SK-N-SH (cell line): ENCODE measurements around the gene TENT5A. TPM values are rescaled to one million over a fixed set of nuclear protein-coding genes. Genes with fewer than 3 reads are reported as not detected.
"Not testable (repeated sequence)": the region's sequence is repeated elsewhere in the genome, so short reads cannot be mapped to it uniquely, and the experiment has no call there.

Experiments
- CTCF ChIA-PET: fragments of 300-600, 350-600 bp; formaldehyde crosslinking; extraction: SDS; loops from one replicate; lab custom pipeline; 2021; lab: Yijun Ruan, JAX
- POLR2A ChIA-PET: fragments of 350-600 bp; sonication (Branson Sonifier 250); formaldehyde crosslinking; extraction: SDS; loops from one replicate; lab custom pipeline; 2020; ENCODE audit warnings: antibody characterized with exemption, inconsistent platforms; lab: Yijun Ruan, JAX
- DNase-seq: peaks from one replicate; pipeline ENCODE4 v3.0.0; 2012
- H2AFZ ChIP-seq: fragments of 200-600 bp; sonication (generic); 2 replicates; pipeline ENCODE4 v1.8.1; 2016; ENCODE audit warnings: antibody characterized with exemption, mild to moderate bottlenecking, low read depth
- H3F3A ChIP-seq: fragments of 200-600 bp; sonication (generic); replicated peaks from 2 replicates; pipeline ENCODE3; 2016; ENCODE audit warnings: antibody characterized with exemption, mild to moderate bottlenecking; ENCODE audit not compliant: insufficient read depth
- H3K27ac ChIP-seq, 2 experiments: fragments of 200-500 bp in 1 of 2; fragments of 200-600 bp in 1 of 2; sonication (Bioruptor generic) in 1 of 2; sonication (generic), shearing (Covaris generic) in 1 of 2; 2 replicates each; pipeline versions ENCODE4 v1.5.1 to v1.6.1; 2014 to 2016; ENCODE audit warnings: low read depth in 2 of 2, inconsistent platforms in 1 of 2, low read length in 1 of 2, mild to moderate bottlenecking in 1 of 2, mixed read lengths in 1 of 2
- H3K27me3 ChIP-seq: fragments of 200-600 bp; sonication (generic), shearing (Covaris generic); 2 replicates; pipeline ENCODE4 v1.6.1; 2016; ENCODE audit warnings: mixed run types; ENCODE audit not compliant: insufficient read depth
- H3K36me3 ChIP-seq, 2 experiments: fragments of 200-500 bp in 1 of 2; fragments of 200-600 bp in 1 of 2; sonication (Bioruptor generic) in 1 of 2; sonication (generic) in 1 of 2; replicated peaks in 1 of 2; 2 replicates each; pipeline versions ENCODE3 to v1.5.1; 2014 to 2016; ENCODE audit warnings: low read length in 1 of 2, mild to moderate bottlenecking in 1 of 2; ENCODE audit not compliant: insufficient read depth in 2 of 2, control insufficient read depth in 1 of 2
- H3K4me1 ChIP-seq, 2 experiments: fragments of 200-500 bp in 1 of 2; fragments of 200-600 bp in 1 of 2; sonication (Bioruptor generic) in 1 of 2; sonication (generic), shearing (Covaris generic) in 1 of 2; 2 replicates each; pipeline versions ENCODE4 v1.5.1 to v1.6.1; 2014 to 2016; ENCODE audit warnings: low read depth in 1 of 2, low read length in 1 of 2, mixed run types in 1 of 2; ENCODE audit not compliant: insufficient read depth in 2 of 2, control insufficient read depth in 1 of 2
- H3K4me2 ChIP-seq: fragments of 200-600 bp; sonication (generic), shearing (Covaris generic); 2 replicates; pipeline ENCODE4 v1.6.1; 2017; ENCODE audit warnings: mixed run types
- H3K4me3 ChIP-seq, 2 experiments: fragments of 200-500 bp in 1 of 2; fragments of 200-600 bp in 1 of 2; sonication (Bioruptor generic) in 1 of 2; sonication (generic), shearing (Covaris generic) in 1 of 2; 2 replicates each; pipeline versions ENCODE4 v1.5.1 to v1.8.1; 2014 to 2016; ENCODE audit warnings: low read depth in 2 of 2, inconsistent platforms in 1 of 2, low read length in 1 of 2, mild to moderate bottlenecking in 1 of 2, mixed read lengths in 1 of 2, moderate library complexity in 1 of 2
- H3K79me2 ChIP-seq: fragments of 200-600 bp; sonication (generic); 2 replicates; pipeline ENCODE4 v1.8.1; 2017; ENCODE audit warnings: mild to moderate bottlenecking; ENCODE audit not compliant: insufficient read depth
- H3K9ac ChIP-seq: fragments of 200-600 bp; sonication (generic); 2 replicates; pipeline ENCODE4 v1.6.1; 2017; ENCODE audit warnings: mixed run types
- H3K9me2 ChIP-seq: fragments of 200-600 bp; sonication (generic); 2 replicates; pipeline ENCODE4 v1.6.1; 2017; ENCODE audit warnings: mixed run types
- H3K9me3 ChIP-seq: fragments of 200-600 bp; sonication (generic); 2 replicates; pipeline ENCODE4 v1.6.1; 2017; ENCODE audit warnings: mixed run types, mild to moderate bottlenecking, moderate library complexity
- H4K20me1 ChIP-seq: fragments of 200-600 bp; sonication (generic); 2 replicates; pipeline ENCODE4 v1.6.1; 2017; ENCODE audit warnings: mild to moderate bottlenecking, mixed run types; ENCODE audit not compliant: insufficient read depth
- CHD2 ChIP-seq: fragments of 150-350 bp; IDR thresholded peaks from 2 replicates; pipeline ENCODE4 v1.6.1; 2018; ENCODE audit warnings: low read length; ENCODE audit not compliant: partially characterized antibody
- CTCF ChIP-seq: fragments of 200-600 bp; sonication (generic); IDR thresholded peaks from 2 replicates; pipeline ENCODE4 v1.6.1; 2017; ENCODE audit warnings: antibody characterized with exemption, mild to moderate bottlenecking, moderate library complexity
- ELF1 ChIP-seq: IDR thresholded peaks from 2 replicates; pipeline ENCODE4 v1.4.0; 2012
- EZH2phosphoT487 ChIP-seq: fragments of 200-600 bp; sonication (generic); IDR thresholded peaks from 2 replicates; pipeline ENCODE4 v1.6.1; 2017; ENCODE audit warnings: low read depth, mixed run types, mild to moderate bottlenecking, antibody characterized with exemption, moderate library complexity, borderline replicate concordance
- MAX ChIP-seq: IDR thresholded peaks from 2 replicates; pipeline ENCODE4 v1.4.0; 2012; ENCODE audit warnings: low read depth
- NRF1 ChIP-seq: IDR thresholded peaks from 2 replicates; pipeline ENCODE4 v1.6.1; 2012; ENCODE audit warnings: low read depth, mild to moderate bottlenecking, low read length
- SIN3A ChIP-seq: IDR thresholded peaks from 2 replicates; pipeline ENCODE4 v1.6.1; 2012; ENCODE audit warnings: low read depth, mild to moderate bottlenecking, low read length, moderate library complexity, borderline replicate concordance
- TCF12 ChIP-seq: IDR thresholded peaks from 2 replicates; pipeline ENCODE4 v1.4.0; 2012
- YY1 ChIP-seq: IDR thresholded peaks from 2 replicates; pipeline ENCODE4 v1.4.0; 2012; ENCODE audit warnings: low read depth, mild to moderate bottlenecking
- WGBS: methylation state at CpG from one replicate; pipeline ENCODE4 v1.1.6; 2017; ENCODE audit warnings: low lambda C conversion rate; 5-methylcytosine and 5-hydroxymethylcytosine counted together
- polyA plus RNA-seq, 3 experiments: library from polyadenylated mRNA; depleted of rRNA; stranded (reverse); fragments of >200 nt; gene quantifications; 2 replicates each; pipeline ENCODE4 v1.2.3, GENCODE V29; 2012
- TF ChIP-seq, protein P1 (sequence below): IDR thresholded peaks from 2 replicates; pipeline ENCODE4 v1.4.0; 2012; ENCODE audit warnings: low read depth, borderline replicate concordance

Gene TENT5A
- polyA plus RNA-seq, 1 of the 3 experiments (the other 2 are of a cell fraction), result 4.9 TPM

GRCh38 chr6:81741689-81742088 lies 10.8 kb downstream of the TENT5A start:
- no peak overlapping the region for H3K27ac ChIP-seq
- no peaks in the 10 kb centered on the region for H3K9me2 ChIP-seq
- no peak for TF ChIP-seq EZH2phosphoT487
- TF ChIP-seq ELF1, result no peak
- no peak for TF ChIP-seq YY1
- TF ChIP-seq CTCF, result no peak
- H4K20me1 ChIP-seq, result peaks cover 6% of the 10 kb centered on the region; the same call in 1 of the 2 replicates
- peaks cover 7 to 16% of the 10 kb centered on the region in 2 experiments for H3K36me3 ChIP-seq
- no peak overlapping the region for H3K4me2 ChIP-seq
- H3K27me3 ChIP-seq, result no peaks in the 10 kb centered on the region
- H3K4me1 ChIP-seq, result no peaks in the 10 kb centered on the region; a peak in 1 of 4 replicates
- POLR2A ChIA-PET, result no interaction called here
- H3F3A ChIP-seq, result peaks cover 8% of the 10 kb centered on the region
- H3K79me2 ChIP-seq, result peaks cover 17% of the 10 kb centered on the region
- no peak for DNase-seq
- WGBS, result 100% methylated on average over 2 of the region's 2 CpGs
- H2AFZ ChIP-seq, result no peak overlapping the region
- CTCF ChIA-PET, result no interaction called here
- H3K9ac ChIP-seq, result no peak overlapping the region
- no peak overlapping the region for H3K4me3 ChIP-seq
- no peaks in the 10 kb centered on the region for H3K9me3 ChIP-seq

DNA sequence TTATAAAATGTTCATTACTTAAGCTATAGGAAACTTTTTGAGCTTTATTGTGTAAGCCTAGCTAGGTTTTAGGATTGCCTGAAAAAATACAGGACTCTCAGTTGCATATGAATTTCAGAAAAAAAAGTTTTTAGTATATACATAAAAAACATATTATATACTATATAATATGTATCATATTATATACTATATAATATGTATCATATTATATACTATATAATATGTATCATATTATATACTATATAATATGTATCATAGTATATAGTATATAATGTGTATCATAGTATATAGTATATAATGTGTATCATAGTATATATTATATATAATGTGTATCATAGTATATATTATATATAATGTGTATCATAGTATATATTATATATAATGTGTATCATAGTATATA lies 11.9 kb downstream of the TENT5A start:
- H3K9me2 ChIP-seq, H3K27ac ChIP-seq, H3K4me2 ChIP-seq, H3K9ac ChIP-seq, H3K9me3 ChIP-seq, DNase-seq, H2AFZ ChIP-seq, H3K36me3 ChIP-seq, H4K20me1 ChIP-seq, H3F3A ChIP-seq, H3K27me3 ChIP-seq, H3K79me2 ChIP-seq, H3K4me1 ChIP-seq, H3K4me3 ChIP-seq, POLR2A ChIA-PET: not testable (repeated sequence)
- CTCF ChIA-PET, result interaction anchor here (1.2 kb wide), 1 partner anchor 13 kb away, joined by 4 read pairs; no protein-coding TSS in a partner anchor

DNA sequence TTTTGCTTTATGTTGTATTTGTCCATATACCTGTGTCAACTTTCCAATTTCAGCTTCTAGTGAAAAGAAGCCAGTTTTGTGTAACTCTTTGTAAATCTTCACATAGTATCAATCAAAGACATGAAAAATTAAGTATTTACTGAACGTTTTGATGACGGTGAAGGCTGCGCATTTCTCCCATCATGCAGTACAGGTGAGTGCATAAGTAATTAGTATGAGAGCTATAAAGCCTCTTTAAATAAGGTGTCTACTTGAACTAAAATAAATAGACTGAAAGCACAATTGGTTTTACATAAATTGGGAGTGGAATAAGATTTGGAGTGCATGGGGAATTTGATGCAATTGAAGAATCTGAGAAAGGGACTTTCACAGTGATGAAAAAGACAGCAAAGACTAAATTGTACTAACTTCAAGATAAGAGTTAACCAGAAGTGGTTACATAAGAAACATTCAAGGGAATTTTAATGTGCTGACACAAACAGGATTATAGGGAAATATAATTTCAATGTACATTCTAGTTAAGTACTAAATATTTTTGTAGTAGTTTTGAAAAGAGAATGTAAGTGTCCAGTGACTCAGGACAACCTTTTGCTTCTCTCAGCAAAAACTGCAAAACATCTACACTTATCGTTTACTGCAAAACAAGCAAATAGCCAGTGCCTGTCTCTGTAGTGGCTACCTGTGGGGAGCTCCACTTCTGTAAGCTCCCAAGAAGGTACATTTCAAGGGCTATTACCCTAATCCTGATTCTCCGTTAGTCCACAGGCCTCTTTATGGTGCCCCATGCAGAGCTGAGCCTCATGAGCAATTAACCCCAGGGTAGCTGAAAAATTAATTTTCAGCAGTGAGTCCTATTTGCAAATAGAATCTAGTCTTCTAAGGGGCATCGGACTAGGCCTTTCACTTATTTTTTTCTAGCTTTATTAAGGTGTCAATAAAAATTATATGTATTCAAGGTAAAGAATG lies 13.0 kb downstream of the TENT5A start:
- CTCF ChIA-PET, result interaction anchor here (0.6 to 1.2 kb wide), 3 partner anchors 10 to 125 kb away, joined by 3 to 4 read pairs (median 4); no protein-coding TSS in a partner anchor
- POLR2A ChIA-PET, result no interaction called here
- Histone ChIP-seq H3K9ac (no peak overlapping the region), H3K4me2 (no peak overlapping the region), H3K27ac (no peak overlapping the region), H3K4me3 (no peak overlapping the region), H3K9me2 (no peaks in the 10 kb centered on the region), H3K9me3 (no peaks in the 10 kb centered on the region), H3K27me3 (no peaks in the 10 kb centered on the region), H3K4me1 (no peaks in the 10 kb centered on the region; a peak in 1 of 4 replicates), H3K79me2 (no peaks in the 10 kb centered on the region), H3K36me3 (no peaks in the 10 kb centered on the region), H2AFZ (no peak overlapping the region), H3F3A (no peaks in the 10 kb centered on the region), H4K20me1 (no peaks in the 10 kb centered on the region)
- no peak for DNase-seq
- TF ChIP-seq, protein P1, sequence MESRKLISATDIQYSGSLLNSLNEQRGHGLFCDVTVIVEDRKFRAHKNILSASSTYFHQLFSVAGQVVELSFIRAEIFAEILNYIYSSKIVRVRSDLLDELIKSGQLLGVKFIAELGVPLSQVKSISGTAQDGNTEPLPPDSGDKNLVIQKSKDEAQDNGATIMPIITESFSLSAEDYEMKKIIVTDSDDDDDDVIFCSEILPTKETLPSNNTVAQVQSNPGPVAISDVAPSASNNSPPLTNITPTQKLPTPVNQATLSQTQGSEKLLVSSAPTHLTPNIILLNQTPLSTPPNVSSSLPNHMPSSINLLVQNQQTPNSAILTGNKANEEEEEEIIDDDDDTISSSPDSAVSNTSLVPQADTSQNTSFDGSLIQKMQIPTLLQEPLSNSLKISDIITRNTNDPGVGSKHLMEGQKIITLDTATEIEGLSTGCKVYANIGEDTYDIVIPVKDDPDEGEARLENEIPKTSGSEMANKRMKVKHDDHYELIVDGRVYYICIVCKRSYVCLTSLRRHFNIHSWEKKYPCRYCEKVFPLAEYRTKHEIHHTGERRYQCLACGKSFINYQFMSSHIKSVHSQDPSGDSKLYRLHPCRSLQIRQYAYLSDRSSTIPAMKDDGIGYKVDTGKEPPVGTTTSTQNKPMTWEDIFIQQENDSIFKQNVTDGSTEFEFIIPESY, result no peak
- TF ChIP-seq NRF1, result no peak
- TF ChIP-seq YY1, result no peak
- TF ChIP-seq TCF12, result no peak
- TF ChIP-seq SIN3A, result no peak
- TF ChIP-seq MAX, result no peak
- TF ChIP-seq CHD2, result no peak
- 93% methylated on average over 6 of the region's 6 CpGs for WGBS
